ENCODE data around the gene HCN4. TPM values are rescaled to one million over a fixed set of nuclear protein-coding genes. Genes with fewer than 3 reads are reported as not detected.

Gene HCN4
- total and polyA plus RNA-seq, 2 of the 8 experiments (the other 6 are each of a cell fraction or from before 2014, with no cell fraction given), result 3.7 to 8.5 TPM

- TF ChIP-seq PHF8 (conservative IDR thresholded peaks at IDR 0.05; ENCODE audit: low read depth, low read length) (no peak), CTBP2 (IDR thresholded peaks at IDR 0.05; ENCODE audit: borderline replicate concordance, insufficient read depth, insufficient read length, low read length) (no peak), SP4 (IDR thresholded peaks at IDR 0.05; ENCODE audit: low read length) (no peak), FOSL1 (IDR thresholded peaks at IDR 0.05; ENCODE audit: insufficient read depth, low read depth, low read length) (no peak), YY1 (IDR thresholded peaks at IDR 0.05; ENCODE audit: low read depth, low read length) (no peak)
Observed at GRCh38 chr15:73321496-73322450, 47.0 kb downstream of the HCN4 start (continued).
